Activated CD8-positive, alpha-beta memory T cell treated with anti-CD3 and anti-CD28 coated beads, Interleukin-2, amount 10 ng/mL, durations not matched to agents 7 days and 5 days (primary cell): ENCODE measurements around the gene PRKAR1A. TPM values are rescaled to one million over a fixed set of nuclear protein-coding genes. Genes with fewer than 3 reads are reported as not detected.
"Not testable (repeated sequence)": the region's sequence is repeated elsewhere in the genome, so short reads cannot be mapped to it uniquely, and the experiment has no call there.

Source experiments
- ATAC-seq: fragments of 150-1000 bp; cut with Tn5 transposase; one replicate; pipeline ENCODE4 v1.10.0; 2021; ENCODE audit warnings: moderate library complexity
- CTCF ChIA-PET: fragments of 350-600 bp; sonication (Branson Sonifier 250); formaldehyde crosslinking; loops from one replicate; lab custom pipeline; 2021; ENCODE audit warnings: antibody characterized with exemption; lab: Charles Lee
- DNase-seq: peaks from one replicate; pipeline ENCODE4 v3.0.0-alpha.2; 2020
- H3K27ac Mint-ChIP-seq: one replicate; pipeline ENCODE4 v1.8.0; 2021; ENCODE audit warnings: mild to moderate bottlenecking, mixed read lengths
- H3K27me3 Mint-ChIP-seq: one replicate; pipeline ENCODE4 v1.8.0; 2021; ENCODE audit warnings: mixed read lengths
- H3K36me3 Mint-ChIP-seq: one replicate; pipeline ENCODE4 v1.8.0; 2021; ENCODE audit warnings: mild to moderate bottlenecking, mixed read lengths
- H3K4me1 Mint-ChIP-seq: one replicate; pipeline ENCODE4 v1.8.0; 2021; ENCODE audit warnings: mixed read lengths
- H3K4me3 Mint-ChIP-seq: one replicate; pipeline ENCODE4 v1.8.0; 2021; ENCODE audit warnings: mild to moderate bottlenecking, moderate library complexity, mixed read lengths
- H3K9me3 Mint-ChIP-seq: one replicate; pipeline ENCODE4 v1.8.0; 2022; ENCODE audit warnings: low read depth, mixed read lengths
- total RNA-seq, 2 experiments: library from RNA; stranded (reverse); gene quantifications; one replicate each; pipeline ENCODE4 v1.2.3, GENCODE V29; 2021

Gene PRKAR1A
- total RNA-seq, 2 experiments from 2014 or later, result 215 to 293 TPM

- Mint-ChIP-seq H3K27ac (no peak overlapping the region), H3K4me1 (peaks cover 50% of the 10 kb centered on the region), H3K4me3 (no peak overlapping the region), H3K9me3 (no peaks in the 10 kb centered on the region), H3K27me3 (no peaks in the 10 kb centered on the region), H3K36me3 (peaks cover 56% of the 10 kb centered on the region)
- ATAC-seq (no peak), DNase-seq (no peak)
- CTCF ChIA-PET, result no interaction called here
These were observed 2.8 kb downstream of the PRKAR1A start for GRCh38 chr17:68514831-68515635.

DNA sequence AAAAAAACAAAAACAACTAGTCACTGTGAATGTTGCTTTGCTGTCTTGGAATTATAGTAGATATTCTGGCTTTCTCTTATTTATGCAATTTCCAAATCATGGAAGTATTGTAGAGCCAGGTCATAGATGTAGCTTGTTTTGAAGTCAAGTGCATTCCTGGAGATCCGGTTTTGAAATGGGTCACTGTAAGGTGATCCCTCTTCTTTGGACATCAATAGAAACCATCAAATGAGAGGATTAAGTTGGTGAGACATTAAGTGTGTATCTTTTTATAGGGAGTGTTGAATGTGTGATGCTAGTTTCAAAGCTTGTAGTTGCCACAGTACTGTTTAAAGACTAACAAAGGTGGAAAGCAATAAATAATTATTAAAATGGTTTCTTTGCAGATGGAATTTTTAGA is 4.5 kb downstream of the PRKAR1A start:
- Mint-ChIP-seq H3K27me3 (no peaks in the 10 kb centered on the region), H3K27ac (no peak overlapping the region), H3K36me3 (peaks cover 59% of the 10 kb centered on the region), H3K4me1 (peaks cover 38% of the 10 kb centered on the region), H3K9me3 (no peaks in the 10 kb centered on the region), H3K4me3 (no peak overlapping the region)
- CTCF ChIA-PET, result interaction anchor here (1.2 kb wide), 1 partner anchor 97 kb away, joined by 3 read pairs; no protein-coding TSS in a partner anchor
- DNase-seq (no peak), ATAC-seq (no peak)

GRCh38 chr17:68517605-68518004 is 5.4 kb downstream of the PRKAR1A start:
- CTCF ChIA-PET, DNase-seq, H3K27ac Mint-ChIP-seq, H3K9me3 Mint-ChIP-seq, H3K27me3 Mint-ChIP-seq, H3K4me3 Mint-ChIP-seq, ATAC-seq: not testable (repeated sequence)
- Mint-ChIP-seq H3K4me1 (peaks cover 35% of the 10 kb centered on the region), H3K36me3 (peaks cover 65% of the 10 kb centered on the region)

DNA sequence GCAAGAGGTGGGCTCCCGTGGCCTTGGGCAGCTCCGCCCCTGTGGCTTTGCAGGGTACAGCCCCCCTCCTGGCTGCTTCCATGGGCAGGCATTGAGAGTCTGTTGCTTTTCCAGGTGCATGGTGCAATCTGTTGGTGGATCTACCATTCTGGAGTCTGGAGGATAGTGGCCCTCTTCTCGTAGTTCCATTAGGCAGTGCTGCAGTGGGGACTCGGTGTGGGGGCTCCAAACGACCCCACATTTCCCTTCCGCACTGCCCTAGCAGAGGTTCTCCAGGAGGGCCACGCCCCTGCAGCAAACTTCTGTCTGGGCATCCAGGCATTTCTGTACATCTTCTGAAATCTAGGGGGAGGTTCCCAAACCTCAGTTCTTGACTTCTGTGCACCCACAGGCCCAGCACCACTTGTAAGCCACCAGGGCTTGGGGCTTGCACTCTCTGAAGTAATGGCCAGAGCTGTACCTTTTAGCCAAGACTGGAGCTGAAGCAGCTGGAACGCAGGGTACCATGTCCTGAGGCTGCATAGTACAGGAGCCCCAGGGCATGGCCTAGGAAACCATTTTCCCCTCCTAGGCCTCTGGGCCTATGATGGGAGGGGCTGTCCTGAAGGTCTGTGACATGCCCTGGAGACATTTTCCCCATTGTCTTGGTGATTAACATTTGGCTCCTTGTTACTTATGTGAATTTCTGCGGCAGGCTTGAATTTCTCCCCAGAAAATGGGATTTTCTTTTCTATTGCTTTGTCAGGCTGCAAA is 6.0 kb downstream of the PRKAR1A start:
- H3K27ac Mint-ChIP-seq, result no peak overlapping the region

DNA sequence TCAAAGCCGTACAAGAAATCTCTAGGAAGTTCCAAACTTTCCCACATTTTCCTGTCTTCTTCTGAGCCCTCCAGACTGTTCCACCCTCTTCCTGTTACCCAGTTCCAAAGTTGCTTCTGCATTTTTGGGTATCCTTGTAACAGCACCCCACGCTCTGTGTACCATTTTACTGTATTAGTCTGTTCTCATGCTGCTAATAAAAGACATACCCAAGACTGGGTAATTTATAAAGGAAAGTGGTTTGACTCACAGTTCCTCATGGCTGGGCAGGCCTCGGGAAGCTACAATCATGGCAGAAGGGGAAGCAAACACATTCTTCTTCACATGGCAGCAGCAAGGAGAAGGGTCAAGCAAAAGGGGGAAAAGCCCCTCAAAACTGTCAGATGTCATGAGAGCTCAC is 6.8 kb downstream of the PRKAR1A start:
- H3K27me3 Mint-ChIP-seq, H3K27ac Mint-ChIP-seq: not testable (repeated sequence)
- peaks cover 64% of the 10 kb centered on the region for H3K36me3 Mint-ChIP-seq

More for the DNA sequence above, 6.0 kb downstream of the PRKAR1A start:
- ATAC-seq (no peak), DNase-seq (no peak)
- Mint-ChIP-seq H3K27me3 (no peaks in the 10 kb centered on the region), H3K4me1 (peaks cover 39% of the 10 kb centered on the region), H3K9me3 (no peaks in the 10 kb centered on the region), H3K36me3 (peaks cover 66% of the 10 kb centered on the region), H3K4me3 (no peak overlapping the region)
- CTCF ChIA-PET, result no interaction called here

DNA sequence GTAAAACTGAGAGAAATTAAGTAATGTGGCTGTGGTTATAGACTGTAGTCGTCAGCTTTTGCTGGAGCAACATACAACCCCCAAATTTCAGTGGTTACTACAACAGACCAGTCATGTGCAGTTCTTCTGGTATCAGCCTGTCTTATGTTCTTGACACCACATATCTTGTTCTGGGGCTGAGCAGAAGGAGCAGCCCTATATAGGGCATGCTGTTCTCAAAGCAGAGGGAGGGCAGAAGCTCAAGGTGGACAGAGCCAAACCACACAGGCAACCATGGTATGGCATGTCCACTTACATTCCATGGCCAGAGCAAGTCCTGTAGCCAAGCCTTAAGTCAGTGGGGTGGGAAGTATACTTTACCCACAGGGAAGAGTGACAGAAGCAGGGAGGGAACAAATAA is 7.7 kb downstream of the PRKAR1A start:
- H3K27ac Mint-ChIP-seq, result no peak overlapping the region
- ATAC-seq (peak; percentile 9), DNase-seq (no peak)
- H3K4me3 Mint-ChIP-seq, result no peak overlapping the region
- CTCF ChIA-PET, result no interaction called here
- no peaks in the 10 kb centered on the region for H3K27me3 Mint-ChIP-seq
- H3K9me3 Mint-ChIP-seq, result no peaks in the 10 kb centered on the region
- H3K36me3 Mint-ChIP-seq, result peaks cover 62% of the 10 kb centered on the region
- peaks cover 23% of the 10 kb centered on the region for H3K4me1 Mint-ChIP-seq

More for the DNA sequence above, 6.8 kb downstream of the PRKAR1A start:
- ATAC-seq, H3K9me3 Mint-ChIP-seq, H3K4me3 Mint-ChIP-seq, DNase-seq, CTCF ChIA-PET: not testable (repeated sequence)
- peaks cover 31% of the 10 kb centered on the region for H3K4me1 Mint-ChIP-seq

- no peak overlapping the region for H3K27ac Mint-ChIP-seq
- ATAC-seq (no peak), DNase-seq (no peak)
- no peaks in the 10 kb centered on the region for H3K27me3 Mint-ChIP-seq
- H3K36me3 Mint-ChIP-seq, result peaks cover 59% of the 10 kb centered on the region
- CTCF ChIA-PET, result no interaction called here
- H3K4me1 Mint-ChIP-seq, result peaks cover 13% of the 10 kb centered on the region
- no peaks in the 10 kb centered on the region for H3K9me3 Mint-ChIP-seq
- no peak overlapping the region for H3K4me3 Mint-ChIP-seq
These were observed 10.0 kb downstream of the PRKAR1A start for GRCh38 chr17:68522266-68522665.

DNA sequence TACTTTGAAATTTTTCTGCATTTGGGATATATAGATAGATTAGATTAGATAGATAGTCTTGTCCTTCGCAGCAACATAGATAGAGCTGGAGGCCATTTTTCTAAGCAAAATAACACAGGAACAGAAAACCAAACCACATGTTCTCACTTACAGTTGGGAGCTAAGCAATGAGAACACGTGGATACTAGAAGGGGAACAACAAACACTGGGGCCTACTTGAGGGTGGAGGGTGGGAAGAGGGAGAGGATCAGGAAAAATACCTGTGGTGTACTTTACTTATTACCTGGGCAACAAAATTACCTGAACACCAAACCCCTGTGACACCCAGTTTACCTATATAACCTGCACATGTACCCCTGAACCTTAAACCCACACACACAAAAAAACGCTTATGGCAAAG is 14.3 kb downstream of the PRKAR1A start:
- Mint-ChIP-seq H3K4me3 (no peak overlapping the region), H3K9me3 (no peaks in the 10 kb centered on the region), H3K36me3 (peaks cover 68% of the 10 kb centered on the region), H3K4me1 (peaks cover 5% of the 10 kb centered on the region), H3K27me3 (no peaks in the 10 kb centered on the region), H3K27ac (no peak overlapping the region)
- DNase-seq (no peak), ATAC-seq (no peak)
- CTCF ChIA-PET, result no interaction called here

- no peak overlapping the region for H3K4me3 Mint-ChIP-seq
- no peaks in the 10 kb centered on the region for H3K27me3 Mint-ChIP-seq
- CTCF ChIA-PET, result interaction anchor here (0.7 kb wide), 1 partner anchor 8 kb away, joined by 3 read pairs; no protein-coding TSS in a partner anchor
- ATAC-seq, result no peak
- H3K27ac Mint-ChIP-seq, result no peak overlapping the region
- no peak for DNase-seq
- no peaks in the 10 kb centered on the region for H3K9me3 Mint-ChIP-seq
- H3K36me3 Mint-ChIP-seq, result peaks cover 65% of the 10 kb centered on the region
- peaks cover 5% of the 10 kb centered on the region for H3K4me1 Mint-ChIP-seq
These were observed 15.1 kb downstream of the PRKAR1A start for GRCh38 chr17:68527314-68527713.

GRCh38 chr17:68531252-68531651 is 19.0 kb downstream of the PRKAR1A start:
- Mint-ChIP-seq H3K4me1 (peaks cover 4% of the 10 kb centered on the region), H3K36me3 (peaks cover 59% of the 10 kb centered on the region), H3K27ac (no peak overlapping the region), H3K27me3 (no peaks in the 10 kb centered on the region), H3K4me3 (no peak overlapping the region), H3K9me3 (no peaks in the 10 kb centered on the region)
- DNase-seq (no peak), ATAC-seq (no peak)
- CTCF ChIA-PET, result no interaction called here

GRCh38 chr17:68532826-68533225 is 20.6 kb downstream of the PRKAR1A start:
- Mint-ChIP-seq H3K9me3 (no peaks in the 10 kb centered on the region), H3K27ac (no peak overlapping the region), H3K4me1 (peaks cover 4% of the 10 kb centered on the region), H3K27me3 (no peaks in the 10 kb centered on the region), H3K4me3 (no peak overlapping the region), H3K36me3 (peaks cover 48% of the 10 kb centered on the region)
- ATAC-seq, result no peak
- CTCF ChIA-PET, result interaction anchor here (1.3 kb wide), 1 partner anchor 81 kb away, joined by 6 read pairs; no protein-coding TSS in a partner anchor
- no peak for DNase-seq

GRCh38 chr17:68533887-68534694 is 21.9 kb downstream of the PRKAR1A start:
- no peak for DNase-seq
- Mint-ChIP-seq H3K36me3 (peaks cover 40% of the 10 kb centered on the region), H3K9me3 (no peaks in the 10 kb centered on the region), H3K27me3 (no peaks in the 10 kb centered on the region), H3K27ac (no peak overlapping the region), H3K4me3 (no peak overlapping the region), H3K4me1 (peaks cover 4% of the 10 kb centered on the region)
- ATAC-seq, result no peak
- CTCF ChIA-PET, result interaction anchor here (0.7 to 1.3 kb wide), 7 partner anchors 22 to 797 kb away, joined by 3 to 6 read pairs (median 3); partner anchors contain the start of gene PRKAR1A

DNA sequence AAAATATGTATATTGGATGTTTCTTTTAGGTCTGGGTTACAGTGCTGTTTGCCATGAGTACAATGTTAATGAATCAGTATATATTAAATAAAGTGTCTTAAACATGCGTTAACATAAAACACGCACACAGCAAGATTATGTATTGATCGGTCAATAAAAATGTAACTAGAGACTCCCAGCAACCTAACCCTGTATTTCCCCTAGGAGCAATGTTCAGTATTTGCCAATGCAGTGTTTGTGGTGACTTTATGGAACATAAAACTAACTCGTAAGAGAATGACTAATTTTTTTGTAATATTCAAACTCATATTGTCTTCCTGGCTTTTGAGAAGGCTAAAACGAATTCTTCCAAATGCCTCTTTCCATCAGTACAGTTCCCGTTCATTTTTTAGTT is 22.5 kb downstream of the PRKAR1A start:
- ATAC-seq (no peak), DNase-seq (no peak)
- peaks cover 4% of the 10 kb centered on the region for H3K4me1 Mint-ChIP-seq
- no peaks in the 10 kb centered on the region for H3K27me3 Mint-ChIP-seq
- H3K4me3 Mint-ChIP-seq, result no peak overlapping the region
- H3K9me3 Mint-ChIP-seq, result no peaks in the 10 kb centered on the region
- CTCF ChIA-PET, result interaction anchor here (0.7 to 1.2 kb wide), 4 partner anchors 22 to 225 kb away, joined by 3 read pairs; partner anchors contain the start of gene PRKAR1A
- no peak overlapping the region for H3K27ac Mint-ChIP-seq
- H3K36me3 Mint-ChIP-seq, result peaks cover 35% of the 10 kb centered on the region
